HG03108 (cell line): Measurements from ENCODE around the gene KLHL5.
"Not testable (repeated sequence)": the region's sequence is repeated elsewhere in the genome, so short reads cannot be mapped to it uniquely, and the experiment has no call there.

Source experiments
- ATAC-seq: cut with Tn5 transposase; IDR thresholded peaks from one replicate; pipeline ENCODE4 v1.9.1; 2021; ENCODE audit warnings: moderate library complexity; ENCODE audit not compliant: unreplicated experiment

The KLHL5 gene

GRCh38 chr4:39062094-39062769 is at the start of gene KLHL5:
Gene KLHL5, plus strand, starts transcription at chr4:39062232. Its CDS starts 421 bp downstream, at chr4:39062653.
- ATAC-seq = no peak

GRCh38 chr4:39014028-39014427 is 48.0 kb upstream of the KLHL5 start:
- no peak for ATAC-seq

GRCh38 chr4:39020130-39020529 is 41.9 kb upstream of the KLHL5 start:
- ATAC-seq = no peak

GRCh38 chr4:39021631-39022030 is 40.4 kb upstream of the KLHL5 start:
- ATAC-seq = no peak

GRCh38 chr4:39022241-39022640 is 39.8 kb upstream of the KLHL5 start:
- no peak for ATAC-seq

GRCh38 chr4:39023059-39023458 is 39.0 kb upstream of the KLHL5 start:
- ATAC-seq = no peak

GRCh38 chr4:39024311-39024865 is 37.6 kb upstream of the KLHL5 start:
- no peak for ATAC-seq

- no peak for ATAC-seq
These were observed 36.4 kb upstream of the KLHL5 start for GRCh38 chr4:39025552-39026085.

GRCh38 chr4:39026096-39026495 is 35.9 kb upstream of the KLHL5 start:
- ATAC-seq = no peak

GRCh38 chr4:39029752-39030694 is 32.0 kb upstream of the KLHL5 start:
- ATAC-seq = peak; percentile 24

GRCh38 chr4:39030725-39031124 is 31.3 kb upstream of the KLHL5 start:
- ATAC-seq = no peak

GRCh38 chr4:39031590-39032020 is 30.4 kb upstream of the KLHL5 start:
- ATAC-seq = not testable (repeated sequence)

GRCh38 chr4:39032218-39033085 is 29.6 kb upstream of the KLHL5 start, which contains the start of gene TMEM156:
Gene TMEM156, minus strand, starts transcription at chr4:39032409. Its CDS starts 96 bp downstream, at chr4:39032313.
- peak; percentile 50 for ATAC-seq

- no peak for ATAC-seq
These were observed 25.9 kb upstream of the KLHL5 start for GRCh38 chr4:39036172-39036571.

GRCh38 chr4:39037491-39037825 is 24.6 kb upstream of the KLHL5 start:
- no peak for ATAC-seq

GRCh38 chr4:39037941-39038340 is 24.1 kb upstream of the KLHL5 start:
- no peak for ATAC-seq

GRCh38 chr4:39039108-39039507 is 22.9 kb upstream of the KLHL5 start:
- no peak for ATAC-seq

GRCh38 chr4:39042366-39042765 is 19.7 kb upstream of the KLHL5 start:
- no peak for ATAC-seq

GRCh38 chr4:39043058-39043860 is 18.8 kb upstream of the KLHL5 start:
- ATAC-seq = no peak
